Mesenchymal stem cell (in vitro differentiated cells and primary cell): ENCODE results near the gene SLU7.

Experiments used
- DNase-seq: peaks from one replicate; pipeline ENCODE4 v3.0.0-alpha.2; 2013
- H2AFZ ChIP-seq: one replicate; pipeline ENCODE4 v1.6.1; 2013; ENCODE audit warnings: low read depth, mild to moderate bottlenecking, control low read depth, inconsistent platforms, low read length, moderate library complexity
- H2AK5ac ChIP-seq: 2 replicates; pipeline ENCODE4 v1.6.1; 2013; ENCODE audit warnings: low read length, moderate library complexity, mild to moderate bottlenecking, inconsistent platforms; ENCODE audit not compliant: severe bottlenecking
- H2BK120ac ChIP-seq: one replicate; pipeline ENCODE4 v1.6.1; 2013; ENCODE audit warnings: low read depth, mild to moderate bottlenecking, inconsistent platforms, low read length, moderate library complexity
- H2BK12ac ChIP-seq, 2 experiments: one replicate each; pipeline ENCODE4 v1.6.1; 2013; ENCODE audit warnings: inconsistent platforms in 2 of 2, low read length in 2 of 2, mild to moderate bottlenecking in 2 of 2, moderate library complexity in 2 of 2, control low read depth in 1 of 2
- H2BK15ac ChIP-seq: one replicate; pipeline ENCODE4 v1.6.1; 2013; ENCODE audit warnings: mild to moderate bottlenecking, low read depth, inconsistent platforms; ENCODE audit not compliant: poor library complexity, severe bottlenecking
- H2BK5ac ChIP-seq: 2 replicates; pipeline ENCODE4 v1.6.1; 2013; ENCODE audit warnings: low read depth, mild to moderate bottlenecking, low read length, control low read depth, inconsistent platforms; ENCODE audit not compliant: poor library complexity, severe bottlenecking
- H3K14ac ChIP-seq, 2 experiments: one replicate each; pipeline ENCODE4 v1.6.1; 2013; ENCODE audit warnings: inconsistent platforms in 2 of 2, low read length in 2 of 2, control low read depth in 1 of 2, mild to moderate bottlenecking in 1 of 2, moderate library complexity in 1 of 2
- H3K18ac ChIP-seq, 2 experiments: one replicate each; pipeline ENCODE4 v1.6.1; 2013; ENCODE audit warnings: inconsistent platforms in 2 of 2, low read length in 2 of 2, control low read depth in 1 of 2, low read depth in 1 of 2, mild to moderate bottlenecking in 1 of 2
- H3K23ac ChIP-seq, 2 experiments: one replicate each; pipeline ENCODE4 v1.6.1; 2013; ENCODE audit warnings: inconsistent platforms in 2 of 2, low read length in 2 of 2, mild to moderate bottlenecking in 2 of 2, moderate library complexity in 2 of 2, control low read depth in 1 of 2
- H3K27ac ChIP-seq: 2 replicates; pipeline ENCODE4 v1.5.1; 2013; ENCODE audit warnings: mild to moderate bottlenecking, moderate library complexity, low read length, control low read depth, inconsistent platforms; ENCODE audit not compliant: poor library complexity, severe bottlenecking
- H3K27me3 ChIP-seq, 2 experiments: 2 replicates each; pipeline versions ENCODE4 v1.6.1 to v1.7.0; 2013; ENCODE audit warnings: low read length in 2 of 2, mild to moderate bottlenecking in 2 of 2, moderate library complexity in 2 of 2, control low read depth in 1 of 2, inconsistent platforms in 1 of 2; ENCODE audit not compliant: control insufficient read depth in 1 of 2, insufficient read depth in 1 of 2
- H3K36me3 ChIP-seq, 2 experiments: 2 replicates each; pipeline versions ENCODE4 v1.6.1 to v1.7.0; 2013; ENCODE audit warnings: low read length in 2 of 2, control low read depth in 1 of 2, inconsistent platforms in 1 of 2, low read depth in 1 of 2, mild to moderate bottlenecking in 1 of 2; ENCODE audit not compliant: insufficient read depth in 2 of 2, control insufficient read depth in 1 of 2
- H3K4ac ChIP-seq, 2 experiments: one replicate each; pipeline ENCODE4 v1.6.1; 2013; ENCODE audit warnings: inconsistent platforms in 2 of 2, low read length in 2 of 2, mild to moderate bottlenecking in 2 of 2, moderate library complexity in 2 of 2, control low read depth in 1 of 2, low read depth in 1 of 2
- H3K4me1 ChIP-seq: 2 replicates; pipeline ENCODE4 v1.6.1; 2013; ENCODE audit warnings: low read depth, low read length, control low read depth; ENCODE audit not compliant: control insufficient read depth, insufficient read depth
- H3K4me2 ChIP-seq: 2 replicates; pipeline ENCODE4 v1.6.1; 2013; ENCODE audit warnings: low read length, mild to moderate bottlenecking, inconsistent platforms; ENCODE audit not compliant: poor library complexity, severe bottlenecking
- H3K4me3 ChIP-seq, 2 experiments: 2 replicates each; pipeline versions ENCODE4 v1.5.1 to v1.7.0; 2013; ENCODE audit warnings: low read length in 2 of 2, mild to moderate bottlenecking in 2 of 2, control low read depth in 1 of 2, low read depth in 1 of 2; ENCODE audit not compliant: insufficient read depth in 1 of 2
- H3K79me1 ChIP-seq: replicated peaks from 2 replicates; pipeline ENCODE4 v1.6.1; 2013; ENCODE audit warnings: mild to moderate bottlenecking, control low read depth, low read length, inconsistent platforms; ENCODE audit not compliant: poor library complexity, severe bottlenecking
- H3K9ac ChIP-seq: 2 replicates; pipeline ENCODE4 v1.7.0; 2013; ENCODE audit warnings: mild to moderate bottlenecking, low read length, moderate library complexity
- H3K9me3 ChIP-seq: 2 replicates; pipeline ENCODE4 v1.7.0; 2013; ENCODE audit warnings: mild to moderate bottlenecking, low read length; ENCODE audit not compliant: control insufficient read depth
- H4K8ac ChIP-seq: one replicate; pipeline ENCODE4 v1.6.1; 2013; ENCODE audit warnings: inconsistent platforms, mild to moderate bottlenecking, low read length, moderate library complexity
- H4K91ac ChIP-seq: one replicate; pipeline ENCODE4 v1.6.1; 2013; ENCODE audit warnings: mild to moderate bottlenecking, low read length, inconsistent platforms
- WGBS: methylation state at CpG from one replicate; pipeline ENCODE4 v1.1.7; 2013; ENCODE audit warnings: mixed read lengths; 5-methylcytosine and 5-hydroxymethylcytosine counted together

Gene SLU7

GRCh38 chr5:160445132-160445531 is 26.3 kb upstream of the SLU7 start:
- no peak overlapping the region for H2BK15ac ChIP-seq
- no peak overlapping the region for H2BK5ac ChIP-seq
- H3K4me1 ChIP-seq: no peaks in the 10 kb centered on the region
- H3K4ac ChIP-seq: no peak overlapping the region
- no peak overlapping the region for H4K91ac ChIP-seq
- 83% methylated on average over 1 of the region's 1 CpG for WGBS
- H4K8ac ChIP-seq: no peak overlapping the region
- no peak for DNase-seq
- no peak overlapping the region for H3K4me3 ChIP-seq
- no peaks in the 10 kb centered on the region for H3K9me3 ChIP-seq
- H3K4me2 ChIP-seq: no peak overlapping the region
- H3K18ac ChIP-seq: no peak overlapping the region
- H2BK12ac ChIP-seq: no peak overlapping the region
- H3K23ac ChIP-seq: no peak overlapping the region
- H2BK120ac ChIP-seq: no peak overlapping the region
- no peak overlapping the region for H3K14ac ChIP-seq
- H2AFZ ChIP-seq: no peak overlapping the region
- no peak overlapping the region for H3K27ac ChIP-seq
- no peak overlapping the region for H2AK5ac ChIP-seq
- no peaks in the 10 kb centered on the region for H3K27me3 ChIP-seq
- no peak overlapping the region for H3K9ac ChIP-seq
- no peaks in the 10 kb centered on the region for H3K79me1 ChIP-seq
- H3K36me3 ChIP-seq: no peaks in the 10 kb centered on the region

- no peak overlapping the region for H3K23ac ChIP-seq
- no peak overlapping the region for H2AFZ ChIP-seq
- no peak overlapping the region for H4K91ac ChIP-seq
- no peak overlapping the region for H2BK12ac ChIP-seq
- H2AK5ac ChIP-seq: no peak overlapping the region
- no peak overlapping the region for H4K8ac ChIP-seq
- H2BK15ac ChIP-seq: no peak overlapping the region
- H3K79me1 ChIP-seq: no peaks in the 10 kb centered on the region
- no peak overlapping the region for H3K4me2 ChIP-seq
- no peak overlapping the region for H3K27ac ChIP-seq
- H3K36me3 ChIP-seq: no peaks in the 10 kb centered on the region
- no peak overlapping the region for H3K4me3 ChIP-seq
- H3K4me1 ChIP-seq: no peaks in the 10 kb centered on the region
- no peak overlapping the region for H2BK5ac ChIP-seq
- no peak overlapping the region for H3K18ac ChIP-seq
- no peak for DNase-seq
- 62% methylated on average over 1 of the region's 1 CpG for WGBS
- H2BK120ac ChIP-seq: no peak overlapping the region
- no peaks in the 10 kb centered on the region for H3K9me3 ChIP-seq
- no peak overlapping the region for H3K4ac ChIP-seq
- H3K14ac ChIP-seq: no peak overlapping the region
- no peaks in the 10 kb centered on the region for H3K27me3 ChIP-seq
- H3K9ac ChIP-seq: no peak overlapping the region
These were observed 25.5 kb upstream of the SLU7 start for GRCh38 chr5:160444407-160444806.

GRCh38 chr5:160442824-160443431 is 24.0 kb upstream of the SLU7 start:
- H3K9ac ChIP-seq: no peak overlapping the region
- H2BK15ac ChIP-seq: no peak overlapping the region
- H2AFZ ChIP-seq: no peak overlapping the region
- no peak overlapping the region for H3K18ac ChIP-seq
- no peak for DNase-seq
- no peak overlapping the region for H2BK12ac ChIP-seq
- H2BK120ac ChIP-seq: no peak overlapping the region
- no peak overlapping the region for H3K14ac ChIP-seq
- no peaks in the 10 kb centered on the region for H3K79me1 ChIP-seq
- no peak overlapping the region for H3K27ac ChIP-seq
- no peaks in the 10 kb centered on the region for H3K36me3 ChIP-seq
- H2AK5ac ChIP-seq: no peak overlapping the region
- H3K4me2 ChIP-seq: no peak overlapping the region
- H3K23ac ChIP-seq: no peak overlapping the region
- no peak overlapping the region for H3K4me3 ChIP-seq
- H3K4me1 ChIP-seq: peaks cover 3% of the 10 kb centered on the region
- H3K4ac ChIP-seq: no peak overlapping the region
- no peak overlapping the region for H4K91ac ChIP-seq
- no peak overlapping the region for H2BK5ac ChIP-seq
- WGBS: 86% methylated on average over 3 of the region's 4 CpGs
- no peak overlapping the region for H4K8ac ChIP-seq
- H3K27me3 ChIP-seq: no peaks in the 10 kb centered on the region
- H3K9me3 ChIP-seq: no peaks in the 10 kb centered on the region

- Histone ChIP-seq H3K18ac (no peak overlapping the region), H3K4me2 (no peak overlapping the region), H3K9ac (no peak overlapping the region), H3K4ac (no peak overlapping the region), H4K8ac (no peak overlapping the region), H4K91ac (no peak overlapping the region), H2BK12ac (no peak overlapping the region), H2BK15ac (no peak overlapping the region), H3K27me3 (peaks cover 0 to 5% of the 10 kb centered on the region in 2 experiments), H3K9me3 (no peaks in the 10 kb centered on the region), H3K79me1 (no peaks in the 10 kb centered on the region), H3K36me3 (no peaks in the 10 kb centered on the region), H2AK5ac (no peak overlapping the region), H3K14ac (peak overlapping the region in 1 of 2 experiments; percentile 22), H3K4me1 (peaks cover 3% of the 10 kb centered on the region), H2BK120ac (no peak overlapping the region), H3K4me3 (no peak overlapping the region), H3K27ac (no peak overlapping the region), H3K23ac (no peak overlapping the region), H2BK5ac (no peak overlapping the region), H2AFZ (no peak overlapping the region)
- WGBS: 93% methylated on average over 1 of the region's 1 CpG
- no peak for DNase-seq
These were observed 22.5 kb upstream of the SLU7 start for GRCh38 chr5:160441311-160441781.
